Epidermal melanocyte (primary cell): ENCODE results near the gene PARD6B.
"Not testable (repeated sequence)": the region's sequence is repeated elsewhere in the genome, so short reads cannot be mapped to it uniquely, and the experiment has no call there.

Experiments
- DNase-seq: peaks from one replicate; pipeline ENCODE4 v3.0.0; 2011; ENCODE audit warnings: low spot score; ENCODE audit not compliant: insufficient read length

The PARD6B gene, protein sequence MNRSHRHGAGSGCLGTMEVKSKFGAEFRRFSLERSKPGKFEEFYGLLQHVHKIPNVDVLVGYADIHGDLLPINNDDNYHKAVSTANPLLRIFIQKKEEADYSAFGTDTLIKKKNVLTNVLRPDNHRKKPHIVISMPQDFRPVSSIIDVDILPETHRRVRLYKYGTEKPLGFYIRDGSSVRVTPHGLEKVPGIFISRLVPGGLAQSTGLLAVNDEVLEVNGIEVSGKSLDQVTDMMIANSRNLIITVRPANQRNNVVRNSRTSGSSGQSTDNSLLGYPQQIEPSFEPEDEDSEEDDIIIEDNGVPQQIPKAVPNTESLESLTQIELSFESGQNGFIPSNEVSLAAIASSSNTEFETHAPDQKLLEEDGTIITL

DNA sequence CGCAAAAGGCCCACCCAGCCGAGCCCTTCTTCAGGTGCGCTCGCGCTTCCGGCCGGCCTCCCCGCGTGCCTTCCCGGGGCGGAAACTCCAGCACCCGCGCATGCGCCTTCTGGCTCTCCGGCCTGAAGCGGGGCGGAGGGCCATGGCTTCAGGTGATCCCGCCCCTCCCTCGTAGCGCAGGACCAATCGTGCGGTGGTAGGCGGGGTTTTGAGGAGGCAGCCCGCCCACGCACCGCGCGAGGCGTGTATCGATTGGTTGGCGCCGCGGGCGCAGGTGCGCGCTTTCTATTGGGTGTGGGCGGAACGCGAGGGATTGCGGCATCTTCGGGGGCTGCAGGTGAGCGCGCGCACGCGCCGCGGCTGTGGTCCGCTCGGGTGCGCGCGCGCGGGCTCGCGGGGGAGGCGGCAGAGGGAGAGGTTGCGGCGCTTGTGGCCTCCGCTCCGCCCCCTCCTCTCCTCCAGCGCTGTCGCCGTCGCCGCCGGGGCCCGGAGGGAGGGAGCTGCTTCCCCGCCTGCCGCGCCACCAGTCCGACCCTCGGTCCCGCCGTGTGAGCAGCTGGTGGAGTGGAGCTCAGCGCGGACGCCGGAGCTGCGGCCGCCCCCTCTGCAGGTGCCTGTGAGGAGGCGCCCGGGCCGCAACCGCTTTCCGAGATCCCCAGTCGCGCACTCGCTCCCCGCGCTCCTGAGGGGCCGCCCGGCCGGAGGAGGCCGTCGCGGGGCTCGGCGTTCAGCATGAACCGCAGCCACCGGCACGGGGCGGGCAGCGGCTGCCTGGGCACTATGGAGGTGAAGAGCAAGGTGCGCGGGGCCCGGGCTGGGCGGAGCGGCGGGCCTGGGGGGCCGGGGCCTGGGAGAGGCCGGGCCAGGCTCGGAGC lies at the start of gene PARD6B:
PARD6B (plus strand) TSS at position 526 of the 875 bp plus-strand sequence; CDS start at position 733, 207 bp downstream.
- peak; percentile 95 for DNase-seq

DNA sequence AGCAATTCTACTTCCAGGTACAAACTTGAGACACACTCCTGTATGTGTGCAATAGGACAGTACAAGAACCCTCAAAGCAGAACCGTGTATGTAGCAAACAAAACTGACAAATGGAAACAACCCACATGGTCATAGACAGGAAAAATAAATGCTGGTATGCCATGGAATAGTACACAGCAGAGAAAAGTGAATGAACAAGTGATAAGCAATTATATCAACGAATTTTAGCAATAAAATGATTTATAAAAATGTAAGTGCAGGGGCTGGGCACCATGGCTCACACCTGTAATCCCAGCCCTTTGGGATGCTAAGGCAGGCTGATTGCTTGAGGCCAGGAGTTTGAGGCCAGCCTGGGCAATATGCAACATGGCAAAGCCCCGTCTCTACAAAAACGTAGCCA lies 49.3 kb upstream of the PARD6B start:
- no peak for DNase-seq

DNA sequence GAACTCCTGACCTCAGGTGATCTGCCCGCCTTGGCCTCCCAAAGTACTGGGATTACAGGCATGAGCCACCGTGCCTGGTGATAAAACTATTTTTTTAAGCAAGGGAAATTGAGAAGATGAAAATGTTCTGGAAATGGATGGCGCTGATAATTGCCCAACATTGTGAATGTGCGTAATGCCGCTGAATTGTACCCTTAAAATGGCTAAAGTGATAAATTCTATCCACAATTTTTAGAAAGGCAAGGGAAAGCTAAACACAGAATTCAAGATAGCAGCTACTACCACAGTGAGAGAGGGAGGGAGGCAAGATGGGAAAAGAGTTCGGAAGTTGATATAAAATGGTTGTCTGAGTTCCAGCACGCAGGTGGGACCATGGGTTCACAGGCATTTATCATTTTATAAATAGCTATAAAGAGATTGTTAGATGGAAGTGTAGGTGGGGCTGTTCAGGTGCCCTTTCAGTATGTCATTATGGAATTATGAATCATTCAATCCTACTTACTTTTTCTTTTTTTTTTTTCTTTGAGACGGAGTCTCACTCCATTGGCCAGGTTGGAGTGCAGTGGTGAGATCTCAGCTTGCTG lies 48.3 kb upstream of the PARD6B start:
- no peak for DNase-seq

DNA sequence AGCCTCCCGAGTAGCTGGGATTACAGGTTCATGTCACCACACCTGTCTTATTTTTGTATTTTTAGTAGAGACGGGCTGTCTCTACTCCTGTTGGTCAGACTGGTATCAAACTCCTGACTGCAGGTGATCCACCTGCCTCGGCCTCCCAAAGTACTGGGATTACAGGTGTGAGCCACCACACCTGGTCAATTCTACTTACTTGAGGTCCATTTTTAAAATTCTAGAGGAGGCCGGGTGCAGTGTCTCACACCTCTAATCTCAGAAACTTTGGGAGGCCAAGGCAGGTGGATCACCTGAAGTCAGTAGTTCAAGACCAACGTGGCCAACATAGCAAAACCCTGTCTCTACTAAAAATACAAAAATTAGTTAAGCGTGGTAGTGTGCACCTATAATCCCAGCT lies 47.8 kb upstream of the PARD6B start:
- DNase-seq, result no peak

DNA sequence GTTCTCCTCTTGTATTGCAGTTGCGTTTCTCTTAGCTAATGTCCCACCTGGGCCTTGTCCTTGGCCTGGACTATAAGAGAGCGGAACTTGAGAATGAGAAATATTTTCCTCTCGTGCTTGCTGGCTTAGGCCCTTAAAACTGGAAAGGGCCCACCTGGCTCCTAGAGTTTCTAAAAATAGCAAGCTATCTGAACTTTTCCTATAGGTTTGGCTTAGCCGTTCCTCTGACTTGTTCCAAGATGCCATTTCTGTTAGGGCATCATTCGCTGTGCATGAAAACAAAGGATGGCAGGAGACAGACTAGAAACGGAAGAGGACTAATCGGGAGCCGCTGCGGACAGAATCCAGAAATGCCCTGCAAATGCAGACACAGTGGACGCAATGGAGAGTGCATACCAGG lies 44.6 kb upstream of the PARD6B start:
- no peak for DNase-seq

DNA sequence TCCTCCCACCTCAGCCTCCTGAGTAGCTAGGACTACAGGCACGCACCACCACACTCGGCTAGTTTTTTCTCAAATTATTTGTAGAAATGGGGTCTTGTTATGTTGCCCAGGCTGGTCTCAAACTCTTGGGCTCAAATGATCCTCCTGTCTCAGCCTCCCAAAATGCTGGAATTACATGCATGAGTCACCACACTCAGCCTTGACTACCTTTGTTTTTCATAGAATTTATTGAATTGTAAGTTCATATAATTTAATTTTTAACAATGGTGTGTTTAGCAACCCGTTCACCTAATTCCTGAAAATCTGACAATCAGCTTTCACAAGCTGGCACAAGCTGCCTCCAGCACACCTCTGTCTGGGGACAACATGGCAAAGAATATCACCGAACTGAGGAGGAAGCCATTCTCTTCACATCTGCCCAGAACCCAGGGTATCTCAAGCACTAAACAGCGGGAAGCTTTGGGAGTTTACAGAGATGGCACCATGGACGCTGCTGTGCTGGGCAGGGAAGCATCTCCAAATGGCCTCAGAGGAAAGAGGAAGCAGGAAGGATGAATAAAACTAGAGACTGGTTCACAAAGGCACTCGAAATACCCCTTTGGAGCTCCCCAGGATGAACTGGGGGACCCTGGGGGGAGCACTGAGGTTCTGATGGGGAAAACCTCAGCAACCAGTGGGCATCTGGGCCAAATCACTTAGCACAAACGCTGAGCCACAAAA lies 43.0 kb upstream of the PARD6B start:
- no peak for DNase-seq

DNA sequence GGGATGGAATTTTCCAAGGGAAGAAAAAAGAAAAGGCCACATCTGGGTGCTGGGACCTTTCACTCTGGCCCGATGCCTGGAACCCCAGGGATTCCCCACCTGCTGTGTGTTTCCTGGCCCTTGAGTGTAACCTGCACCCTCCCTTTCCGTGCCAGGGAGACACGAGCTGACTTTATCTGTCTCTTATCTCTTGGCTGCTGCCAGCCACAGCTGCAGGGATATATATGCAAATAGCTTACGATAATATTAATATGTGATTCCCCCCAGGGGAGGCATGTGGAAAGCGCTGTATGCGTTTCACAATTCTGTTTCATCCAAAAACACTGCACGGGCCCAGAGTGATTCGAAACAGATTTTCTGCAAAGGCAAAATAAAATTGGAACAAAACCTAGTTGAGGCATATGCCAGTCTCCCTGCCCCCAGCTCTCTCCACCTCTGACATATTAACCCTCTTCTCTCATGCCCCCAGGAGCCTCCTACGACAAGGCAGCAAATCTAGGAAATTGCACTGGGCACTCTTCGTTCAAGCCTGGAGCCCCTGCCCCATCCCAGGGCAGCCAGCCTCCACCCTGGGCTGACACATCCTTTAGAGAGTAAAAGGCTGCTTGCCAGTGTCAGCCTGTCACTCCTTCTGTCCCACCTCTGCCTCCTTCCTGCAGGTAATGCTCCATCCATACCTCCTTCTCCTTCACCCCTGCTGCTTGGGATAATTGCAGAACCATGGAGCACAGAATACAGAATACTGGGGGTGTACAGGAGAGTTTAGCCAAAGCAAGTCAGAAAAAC lies 41.3 kb upstream of the PARD6B start:
- DNase-seq, result no peak

DNA sequence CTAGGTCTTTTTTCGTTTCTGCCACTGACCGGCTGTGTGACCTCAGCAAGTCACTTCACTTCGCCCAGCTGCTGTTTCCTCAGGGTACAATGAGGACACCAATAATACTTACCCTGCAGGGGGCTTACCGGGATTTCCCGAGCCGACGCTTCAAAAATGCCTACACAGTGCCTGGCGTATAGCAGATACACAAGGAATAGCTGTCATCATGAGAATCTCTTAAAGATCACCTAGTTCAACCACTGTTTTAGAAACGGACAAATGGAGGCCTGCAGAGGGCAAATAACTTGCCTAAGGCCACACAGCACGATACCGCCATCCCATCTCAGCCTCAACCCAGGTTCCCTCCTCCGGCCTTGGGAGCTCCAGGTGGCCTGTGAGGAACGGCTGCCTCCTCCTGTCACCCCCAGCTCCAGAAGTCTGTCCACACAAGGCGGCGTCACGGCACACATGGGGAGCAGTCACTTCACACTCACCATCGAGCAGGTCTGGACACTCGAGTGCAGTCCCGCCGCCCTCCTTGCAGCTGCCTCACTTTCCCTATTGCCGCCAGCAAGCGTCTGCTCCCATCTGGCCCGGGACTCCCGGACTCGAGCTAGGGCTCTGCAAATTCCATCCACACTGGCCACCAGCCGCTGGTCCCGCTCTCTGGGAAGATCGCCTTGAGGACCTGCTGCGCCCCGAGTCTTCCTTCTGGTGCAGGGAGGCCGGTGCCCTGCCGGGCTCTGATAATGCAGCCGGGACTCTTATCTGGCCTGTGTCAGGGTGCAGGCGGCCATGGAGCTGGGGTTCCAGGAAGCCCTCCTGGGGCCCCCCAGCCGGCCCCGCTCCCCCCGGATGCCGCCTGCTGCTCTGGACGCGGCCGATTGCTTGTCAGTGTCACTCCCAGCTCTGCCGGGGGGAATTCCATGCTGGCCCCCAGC lies 40.5 kb upstream of the PARD6B start, which contains the start of gene RIPOR3:
RIPOR3 (minus strand) TSS at position 893 of the 923 bp plus-strand sequence; CDS start at position 479, 414 bp downstream.
- DNase-seq, result no peak

DNA sequence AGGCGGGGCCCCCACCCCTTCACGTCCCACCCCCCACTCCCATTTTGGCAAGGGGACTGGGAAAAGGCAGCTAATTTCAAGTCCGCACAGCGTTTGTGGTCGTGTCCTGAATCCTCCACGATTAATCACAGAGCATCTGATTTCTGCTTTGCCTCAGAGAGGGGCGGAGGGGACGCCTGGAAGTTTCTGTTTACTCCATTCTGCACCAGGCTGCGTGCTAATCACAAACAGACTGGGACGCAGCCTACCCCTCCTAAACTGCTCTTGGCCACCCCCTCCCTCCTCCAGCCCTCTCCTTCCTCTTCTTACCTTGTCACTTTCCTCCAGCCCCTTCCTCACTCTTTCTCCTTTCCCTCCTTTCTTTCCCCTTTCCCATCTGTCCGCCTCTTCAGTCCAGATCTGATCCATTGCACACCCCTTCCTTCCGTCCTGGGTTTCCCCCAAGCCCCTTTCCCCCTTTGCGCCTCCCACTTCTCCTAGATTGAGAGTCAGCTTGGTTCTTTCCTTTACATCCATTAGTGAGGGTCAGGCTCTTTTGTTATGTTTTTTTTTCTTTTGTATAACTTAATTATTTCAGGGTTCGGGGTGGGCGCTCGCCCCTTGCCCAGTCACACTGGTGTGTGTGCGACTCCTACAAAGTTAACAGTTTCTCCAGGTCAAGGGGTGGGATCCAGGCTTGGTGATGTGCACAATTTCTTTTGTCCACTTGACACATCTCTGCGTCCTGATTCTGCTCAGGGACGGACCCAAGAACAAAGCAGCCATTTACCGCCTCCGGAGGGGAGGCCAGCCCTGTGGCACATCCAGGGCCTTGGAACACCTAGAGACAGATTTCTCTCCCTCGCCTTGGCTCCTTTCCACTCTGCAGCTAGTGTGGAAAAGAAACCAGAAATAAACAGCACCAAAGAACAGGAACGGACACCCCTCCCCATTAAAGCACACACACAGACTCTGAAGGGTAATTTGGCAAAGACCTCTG lies 39.5 kb upstream of the PARD6B start:
- DNase-seq, result no peak

DNA sequence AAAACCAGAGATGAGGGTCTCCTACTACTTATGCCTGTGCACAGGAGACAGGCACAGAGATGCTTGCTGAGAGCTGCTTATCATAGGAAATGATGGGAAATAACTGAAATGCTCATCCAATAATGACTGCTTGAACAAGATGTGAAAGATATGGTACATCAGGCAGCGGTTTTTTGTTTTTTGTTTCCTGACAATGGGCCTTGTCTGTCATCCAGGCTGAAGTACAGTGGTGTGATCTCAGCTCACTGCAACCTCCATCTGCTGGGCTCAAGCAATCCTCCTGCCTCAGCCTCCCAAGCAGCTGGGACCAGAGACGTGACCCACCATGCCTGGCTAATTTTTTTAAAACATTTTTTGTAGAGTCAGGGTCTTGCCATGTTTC lies 38.8 kb upstream of the PARD6B start:
- DNase-seq, result no peak

DNA sequence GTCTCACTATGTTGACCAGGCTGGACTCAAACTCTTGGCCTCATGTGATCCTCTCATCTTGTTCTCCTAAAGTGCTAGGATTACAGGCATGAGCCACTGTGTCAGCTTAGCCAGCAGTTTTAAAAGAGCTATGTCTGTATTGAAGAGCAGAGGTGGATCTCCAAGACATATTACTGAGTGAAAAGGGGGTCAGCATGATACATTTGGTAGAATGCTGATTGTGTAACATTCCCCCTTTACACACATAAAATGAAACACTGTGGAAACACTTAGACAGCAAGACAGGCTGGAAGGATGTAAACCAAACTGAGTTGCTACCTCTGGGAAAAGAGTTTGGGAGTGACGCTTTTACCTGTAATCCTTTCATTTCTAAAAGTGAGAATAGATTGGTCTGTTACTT lies 38.4 kb upstream of the PARD6B start:
- no peak for DNase-seq

DNA sequence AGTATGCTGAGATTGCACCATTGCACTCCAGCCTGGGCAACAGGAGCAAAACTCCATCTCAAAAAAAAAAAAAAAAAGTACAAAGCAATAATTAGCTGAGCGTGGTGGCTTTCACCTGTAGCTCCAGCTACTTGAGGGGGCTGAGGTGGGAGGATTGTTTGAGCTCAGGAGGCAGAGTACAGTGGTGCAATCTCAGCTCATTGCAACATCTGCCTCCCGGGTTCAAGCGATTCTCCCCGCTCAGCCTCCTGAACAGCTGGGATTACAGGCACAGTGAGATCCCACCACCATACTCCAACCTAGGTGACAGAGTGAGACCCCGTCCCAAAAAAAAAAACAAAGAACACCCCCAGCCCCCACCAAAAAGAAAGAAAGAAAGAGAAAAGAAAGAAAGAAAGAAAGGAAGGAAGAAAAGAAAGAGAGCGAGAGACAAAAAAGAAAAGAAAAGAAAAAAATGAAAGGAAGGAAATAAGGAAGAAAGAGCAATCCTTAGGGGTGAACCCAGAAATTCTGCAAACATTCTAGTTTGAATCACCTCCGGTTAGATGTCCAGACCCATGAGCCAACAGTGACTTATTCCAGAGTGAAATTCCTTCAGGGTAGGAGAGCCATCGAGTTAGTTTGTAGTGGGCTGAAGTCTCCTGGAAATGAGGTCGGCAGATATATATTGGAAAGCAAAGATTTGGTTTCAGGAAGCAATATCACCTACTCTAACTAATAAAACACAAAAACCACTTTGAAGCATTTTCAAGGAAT lies 36.8 kb upstream of the PARD6B start:
- DNase-seq, result no peak

DNA sequence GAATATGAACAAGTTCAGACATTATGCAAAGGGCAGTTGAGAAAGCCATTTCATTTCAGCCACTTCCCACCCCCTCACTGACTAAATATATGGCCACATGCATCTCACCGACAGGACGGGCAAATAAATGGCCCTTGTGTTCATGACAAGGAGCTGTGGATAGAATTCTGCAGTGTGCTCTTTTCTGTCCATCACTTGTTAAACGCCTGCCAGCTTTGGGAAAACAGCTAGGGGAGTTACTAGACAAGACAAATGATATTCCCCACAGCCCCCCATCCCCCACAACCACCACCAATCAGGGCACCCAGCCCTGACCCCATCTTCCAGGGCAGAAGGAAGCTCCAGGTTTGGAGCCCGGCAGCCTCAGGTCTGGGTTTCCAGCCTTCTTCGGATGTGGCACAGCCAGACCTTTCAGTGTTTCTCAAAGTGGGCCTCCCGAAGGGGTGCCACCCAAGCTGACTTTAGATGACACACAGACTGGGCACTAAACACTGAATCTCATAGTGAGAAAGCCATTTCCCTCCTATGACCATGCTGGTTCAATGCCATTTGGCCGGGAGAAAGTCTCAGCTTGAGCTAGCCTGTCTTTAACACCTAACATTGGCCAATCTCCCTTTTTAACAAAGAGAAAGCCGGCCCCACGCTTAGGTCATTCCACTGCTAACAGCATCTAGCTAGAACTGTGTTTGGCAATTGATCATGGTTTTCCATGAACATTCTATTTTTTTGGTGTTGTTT lies 36.1 kb upstream of the PARD6B start:
- no peak for DNase-seq

DNA sequence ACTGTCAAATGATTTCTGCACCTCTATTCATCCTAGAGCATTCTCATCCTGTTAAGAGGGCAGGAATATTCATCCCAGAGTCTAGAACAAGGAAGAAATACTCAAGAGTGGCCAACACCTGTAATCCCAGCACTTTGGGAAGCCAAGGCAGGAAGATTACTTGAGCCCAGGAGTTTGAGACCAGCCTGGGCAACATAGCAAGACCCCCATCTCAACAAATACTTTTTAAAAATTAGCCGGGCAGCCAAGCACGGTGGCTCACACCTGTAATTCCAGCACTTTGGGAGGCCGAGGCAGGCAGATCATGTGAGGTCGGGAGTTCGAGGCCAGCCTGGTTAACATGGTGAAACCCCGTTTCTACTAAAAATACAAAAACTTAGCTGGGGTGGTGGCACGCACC lies 33.1 kb upstream of the PARD6B start:
- not testable (repeated sequence) for DNase-seq

DNA sequence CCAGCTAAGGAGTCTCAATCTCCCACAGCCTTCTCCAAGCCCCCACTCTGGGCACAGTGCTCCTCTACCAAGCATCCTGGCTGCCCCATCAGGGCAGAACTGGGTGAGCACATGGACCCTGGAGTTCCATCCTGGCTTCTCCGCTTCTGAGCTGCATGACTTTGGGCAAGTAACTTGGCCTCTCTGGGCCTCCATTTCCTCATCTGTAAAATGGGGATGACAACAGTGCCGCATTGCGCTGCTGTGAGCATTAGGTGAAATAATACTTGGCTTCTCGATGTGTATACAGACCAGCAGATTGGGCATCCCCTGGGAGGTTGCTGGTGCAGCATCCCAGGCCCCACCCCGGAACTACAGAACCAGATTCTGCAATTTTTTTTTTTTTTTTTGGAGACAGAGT lies 31.7 kb upstream of the PARD6B start:
- no peak for DNase-seq

DNA sequence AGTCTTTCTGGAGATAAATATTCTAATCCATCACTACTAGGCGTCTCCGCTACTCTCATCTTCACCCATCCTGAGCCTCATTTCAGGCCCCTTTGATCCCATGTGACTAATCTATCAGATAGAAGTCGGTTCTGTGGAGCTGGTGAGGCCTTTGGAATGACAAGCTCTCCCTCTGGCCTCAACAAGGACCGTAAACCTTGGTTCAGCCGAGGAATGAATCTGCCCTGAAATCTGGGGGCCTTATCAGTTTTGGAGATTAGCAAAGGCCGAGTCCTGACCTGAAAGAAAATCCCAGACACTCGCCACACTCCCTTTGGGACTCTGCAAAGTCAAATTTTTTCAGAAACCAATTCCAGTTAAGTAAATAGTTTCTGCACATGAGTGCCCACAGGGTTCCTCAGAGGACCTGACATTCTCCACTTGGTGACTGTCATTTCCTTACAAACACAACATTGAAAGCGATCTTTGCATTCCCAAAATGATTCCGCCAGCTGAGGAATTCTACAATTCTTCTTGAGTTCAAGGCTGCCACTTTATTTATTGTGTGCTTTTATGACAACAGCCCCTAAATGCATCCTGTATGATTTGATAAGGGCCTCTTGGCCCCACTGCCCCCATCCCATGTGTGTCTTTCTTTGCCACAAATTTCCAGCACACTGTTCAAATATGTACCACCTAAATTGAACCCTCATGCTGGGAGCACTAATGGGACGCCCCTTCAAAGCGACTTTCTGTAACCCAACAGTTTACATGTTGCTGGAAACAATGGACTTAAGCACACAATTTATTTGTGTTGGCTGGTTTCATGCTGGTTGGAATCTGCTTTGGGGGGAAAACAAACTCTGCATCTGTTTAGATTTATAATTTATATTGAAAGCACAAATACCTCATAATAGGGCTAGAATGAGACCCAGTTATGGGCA lies 30.1 kb upstream of the PARD6B start:
- no peak for DNase-seq
